K562 (cell line): ENCODE data around the gene CDPF1. TPM values are rescaled to one million over a fixed set of nuclear protein-coding genes. Genes with fewer than 3 reads are reported as not detected.
A peak's percentile ranks its signal among the peaks of the same experiment; 100 is the strongest.

Experiments used
- ATAC-seq: fragments of 200-7000 bp; cut with Tn5 transposase; 3 replicates; pipeline ENCODE4 v1.9.1; 2020; ENCODE audit warnings: moderate library complexity
- BruUV-seq: library from RNA; stranded (reverse); fragments of 400-500 nt; replicated peaks from 2 replicates; lab custom pipeline; 2021; lab: Mats Ljungman, UMichigan
- CTCF ChIA-PET: fragments of 300-600 bp; formaldehyde crosslinking; extraction: SDS; loops from one replicate; lab custom pipeline; 2021; ENCODE audit warnings: low intra/inter-chr PET ratio; lab: Yijun Ruan, JAX
- POLR2A ChIA-PET: fragments of 300-600, 350-650 bp; sonication (Branson Sonifier 250); formaldehyde crosslinking; extraction: SDS; loops from one replicate; lab custom pipeline; 2021; ENCODE audit warnings: antibody characterized with exemption, inconsistent platforms; lab: Yijun Ruan, JAX
- DNase-seq, 4 experiments: peaks; one replicate each; pipeline versions ENCODE4 v3.0.0 to v3.0.0-alpha.2; 2011 to 2018; ENCODE audit warnings: low spot score in 3 of 4, mixed read lengths in 3 of 4; ENCODE audit errors: extremely low read depth in 1 of 4
- FAIRE-seq: peaks from 2 replicates; lab custom pipeline; 2011; peaks lifted over from hg19 to GRCh38; lab: Jason Lieb, UNC
- H2AFZ ChIP-seq: 2 replicates; pipeline ENCODE4 v1.6.0; 2011; ENCODE audit warnings: low read depth, low read length, control low read depth, inconsistent platforms
- H3K27ac ChIP-seq: fragments of 200-600 bp; 3 replicates; pipeline ENCODE4 v1.8.0; 2011; ENCODE audit warnings: low read depth, mild to moderate bottlenecking, control low read depth, inconsistent platforms, low read length, moderate library complexity, mixed read lengths; ENCODE audit errors: extremely low read depth
- H3K27me3 ChIP-seq, 2 experiments: fragments of 300-600 bp in 1 of 2; 2 replicates in 1 of 2; 3 replicates in 1 of 2; pipeline versions ENCODE4 v1.6.0 to v1.8.0; 2011; ENCODE audit warnings: inconsistent platforms in 2 of 2, low read length in 2 of 2, mild to moderate bottlenecking in 1 of 2, mixed read lengths in 1 of 2, moderate library complexity in 1 of 2; ENCODE audit not compliant: control insufficient read depth in 2 of 2, insufficient read depth in 2 of 2
- H3K36me3 ChIP-seq: fragments of 300-600 bp; 3 replicates; pipeline ENCODE4 v1.8.0; 2011; ENCODE audit warnings: mild to moderate bottlenecking, low read length, inconsistent platforms; ENCODE audit not compliant: control insufficient read depth, insufficient read depth
- H3K4me1 ChIP-seq, 2 experiments: fragments of 200-600 bp in 1 of 2; replicated peaks in 1 of 2; 2 replicates in 1 of 2; 3 replicates in 1 of 2; pipeline versions ENCODE4 v1.5.1 to v1.8.0; 2011; ENCODE audit warnings: inconsistent platforms in 2 of 2, low read length in 2 of 2, mild to moderate bottlenecking in 1 of 2, mixed read lengths in 1 of 2, moderate library complexity in 1 of 2; ENCODE audit not compliant: control insufficient read depth in 2 of 2, insufficient read depth in 2 of 2
- H3K4me2 ChIP-seq: 2 replicates; pipeline ENCODE4 v1.6.1; 2011; ENCODE audit warnings: low read length, control low read depth, inconsistent platforms, mixed read lengths; ENCODE audit not compliant: insufficient read depth
- H3K4me3 ChIP-seq: fragments of 200-600 bp; sonication (generic), shearing (Covaris generic); 2 replicates; pipeline ENCODE4 v1.5.1; 2016; ENCODE audit warnings: control low read depth, inconsistent platforms
- H3K79me2 ChIP-seq: fragments of 200-600 bp; 3 replicates; pipeline ENCODE4 v1.8.0; 2011; ENCODE audit warnings: low read length, inconsistent platforms; ENCODE audit not compliant: control insufficient read depth, insufficient read depth
- H3K9ac ChIP-seq, 2 experiments: 2 replicates each; pipeline versions ENCODE4 v1.6.0 to v1.6.1; 2011; ENCODE audit warnings: low read depth in 2 of 2, low read length in 2 of 2, control low read depth in 1 of 2, inconsistent platforms in 1 of 2, mild to moderate bottlenecking in 1 of 2, mixed read lengths in 1 of 2; ENCODE audit not compliant: insufficient read depth in 1 of 2
- H3K9me1 ChIP-seq: one replicate; pipeline ENCODE4 v1.6.0; 2011; ENCODE audit warnings: inconsistent platforms, mild to moderate bottlenecking, low read length, moderate library complexity; ENCODE audit not compliant: control insufficient read depth, insufficient read depth
- H3K9me3 ChIP-seq: replicated peaks from 2 replicates; pipeline ENCODE4 v1.5.1; 2011; ENCODE audit warnings: low read depth, low read length, inconsistent platforms; ENCODE audit not compliant: control insufficient read depth, insufficient read depth
- H4K20me1 ChIP-seq: replicated peaks from 2 replicates; pipeline ENCODE4 v1.6.1; 2011; ENCODE audit warnings: low read length, inconsistent platforms, mixed read lengths; ENCODE audit not compliant: control insufficient read depth, insufficient read depth
- BRCA1 ChIP-seq, 2 experiments: fragments of 450-650 bp in 1 of 2; sonication (generic) in 1 of 2; formaldehyde crosslinking in 1 of 2; IDR thresholded peaks; 2 replicates each; pipeline versions ENCODE4 v1.5.0 to v1.6.1; 2017 to 2020; ENCODE audit warnings: mild to moderate bottlenecking in 1 of 2, missing genetic modification reagents in 1 of 2
- CBX3 ChIP-seq, 2 experiments: IDR thresholded peaks; 1 replicate in 1 of 2; 2 replicates in 1 of 2; pipeline ENCODE4 v1.6.1; 2012; ENCODE audit warnings: inconsistent platforms in 2 of 2, low read length in 2 of 2, borderline replicate concordance in 1 of 2, control low read depth in 1 of 2
- CREB1 ChIP-seq, 2 experiments: sonication (generic) in 1 of 2; formaldehyde crosslinking in 1 of 2; IDR thresholded peaks; 2 replicates each; pipeline versions ENCODE4 v1.6.1 to v1.8.0; 2012 to 2022; ENCODE audit warnings: inconsistent platforms in 1 of 2, mild to moderate bottlenecking in 1 of 2, missing genetic modification reagents in 1 of 2, moderate library complexity in 1 of 2
- MYC ChIP-seq, 2 experiments: fragments of 250-450 bp in 1 of 2; sonication (Bioruptor Pico) in 1 of 2; IDR thresholded peaks; 2 replicates each; pipeline versions ENCODE4 v1.5.1 to v1.6.1; 2012 to 2021; ENCODE audit warnings: low read depth in 2 of 2, borderline replicate concordance in 1 of 2, improper control_type of control experiment in 1 of 2, low read length in 1 of 2, mild to moderate bottlenecking in 1 of 2, moderate library complexity in 1 of 2
- NEUROD1 ChIP-seq: fragments of 150-350 bp; IDR thresholded peaks from 2 replicates; pipeline ENCODE4 v1.6.1; 2014; ENCODE audit warnings: borderline replicate concordance, low read length, low read depth; ENCODE audit not compliant: partially characterized antibody
- SPI1 ChIP-seq: IDR thresholded peaks from 2 replicates; pipeline ENCODE4 v1.6.1; 2011; ENCODE audit warnings: low read depth, low read length, control low read depth, borderline replicate concordance
- ZNF23 ChIP-seq: fragments of 250-450 bp; sonication (Bioruptor Pico); IDR thresholded peaks from 2 replicates; pipeline ENCODE4 v1.4.0; 2020; ENCODE audit warnings: mild to moderate bottlenecking
- WGBS: fragments of 100-300 bp; shearing (Covaris generic); methylation state at CpG from one replicate; pipeline ENCODE4 v1.1.6; 2016; ENCODE audit warnings: low coverage, mixed read lengths; ENCODE audit not compliant: insufficient coverage; ENCODE audit errors: missing lambda C conversion rate; 5-methylcytosine and 5-hydroxymethylcytosine counted together
- in situ Hi-C: fragments of 300-500 bp; cut with MboI; formaldehyde crosslinking; loops from 4 replicates; pipeline ENCODE4 v1.15.0; 2018; ENCODE audit warnings: inconsistent platforms, mixed read lengths
- intact Hi-C: fragments of 100-400 bp; cut with micrococcal nuclease; formaldehyde crosslinking; loops from 2 replicates; pipeline ENCODE4 v1.14.2; 2022
- polyA plus RNA-seq, 8 experiments: library from polyadenylated mRNA; depleted of rRNA in 4 of 8; stranded (reverse) in 5 of 8; unstranded in 3 of 8; fragments of >200 nt; fragmentation: Nextera tagmentation in 2 of 8; fragmentation: Illumina TruSeq in 1 of 8; extraction: Ambion mirVana in 2 of 8; extraction: Trizol in 1 of 8; gene quantifications; 2 replicates each; pipeline versions ENCODE4 v1.2.1 to v1.2.3, GENCODE V29; 2011 to 2014; ENCODE audit warnings: inconsistent platforms in 1 of 8, missing spikeins in 1 of 8
- total RNA-seq, 7 experiments: library from RNA; depleted of rRNA in 6 of 7; stranded (reverse); fragments of >200 nt in 6 of 7; fragmentation: Illumina TruSeq in 2 of 7; extraction: Trizol in 2 of 7; gene quantifications; 2 replicates each; pipeline versions ENCODE4 v1.2.1 to v1.2.3, GENCODE V29; 2011 to 2021; ENCODE audit warnings: low replicate concordance in 1 of 7

The CDPF1 gene
- total and polyA plus RNA-seq, 9 of the 15 experiments (the other 6 are each of a cell fraction or from before 2014, with no cell fraction given), result 0.84 to 19.5 (median 9.1) TPM

DNA sequence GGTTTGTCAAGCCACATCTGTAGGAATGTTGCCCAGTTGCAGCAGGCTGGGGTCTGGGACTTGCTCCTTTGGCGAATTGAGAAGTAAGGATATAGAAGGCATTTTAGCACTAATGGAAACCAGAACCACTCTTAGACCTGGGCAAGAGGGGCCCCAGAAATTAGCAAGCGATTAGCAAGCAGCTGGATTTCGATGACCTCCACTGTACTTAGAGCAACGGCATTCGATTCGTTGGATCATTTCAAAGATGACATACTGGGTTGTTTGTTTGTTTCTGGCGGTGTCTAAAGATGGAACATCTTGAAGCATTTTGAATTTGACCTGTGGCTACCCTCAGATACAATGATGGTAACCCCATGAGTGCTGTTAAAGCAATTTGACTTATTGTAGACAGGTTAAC lies 1.2 kb upstream of the CDPF1 start:
- Histone ChIP-seq H3K9ac (peak overlapping the region; percentile 86 to 98), H3K4me1 (peaks cover 17 to 35% of the 10 kb centered on the region in 2 experiments), H3K27me3 (no peaks in the 10 kb centered on the region)
- CTCF ChIA-PET, result no interaction called here
- intact Hi-C loops, result no loop called here
- DNase-seq, result peak in 1 of 4 experiments; percentile 22
- POLR2A ChIA-PET, result interaction anchor here (0.6 to 2.3 kb wide), 3 partner anchors 10 to 21 kb away, joined by 3 to 12 read pairs (median 3); partner anchors contain the start of gene TTC38
- TF ChIP-seq MYC (IDR thresholded peaks at IDR 0.05; ENCODE audit: low read depth, low read length), result no peak
- no peak for TF ChIP-seq MYC (CRISPR knock-in tag; IDR thresholded peaks at IDR 0.05; ENCODE audit: borderline replicate concordance, low read depth)
- no peak for TF ChIP-seq CREB1 (IDR thresholded peaks at IDR 0.05)
- TF ChIP-seq CREB1 (CRISPR knock-in tag; IDR thresholded peaks at IDR 0.05), result no peak
- no peak for TF ChIP-seq BRCA1 (IDR thresholded peaks at IDR 0.05)
- no peak for TF ChIP-seq BRCA1 (CRISPR knock-in tag; IDR thresholded peaks at IDR 0.05)
- no peak for TF ChIP-seq CBX3 (IDR thresholded peaks at IDR 0.05; ENCODE audit: borderline replicate concordance in 1 of 2, low read length in 2 of 2)
- no peak for TF ChIP-seq ZNF23 (CRISPR knock-in tag)
- TF ChIP-seq NEUROD1, result no peak
- no peak for TF ChIP-seq SPI1
- TF ChIP-seq, all 486 proteins: peak for 0
- peak overlapping the region; percentile 87 for H3K27ac ChIP-seq
- H3K36me3 ChIP-seq, result no peaks in the 10 kb centered on the region
- H2AFZ ChIP-seq, result 0 out of 2 replicates have a peak overlapping the region, but pooled peaks have one; percentile 83
- H3K9me3 ChIP-seq, result no peaks in the 10 kb centered on the region
- 2% methylated on average over 7 of the region's 7 CpGs for WGBS
- in situ Hi-C loops, result no loop called here
- BruUV-seq, result no TSS peak
- no peak for ATAC-seq
- peak; percentile 56 for FAIRE-seq
- peaks cover 33% of the 10 kb centered on the region for H3K79me2 ChIP-seq
- H3K4me2 ChIP-seq, result peak overlapping the region; percentile 89
- peak overlapping the region; percentile 71 for H3K4me3 ChIP-seq
- no peaks in the 10 kb centered on the region for H4K20me1 ChIP-seq
- H3K9me1 ChIP-seq, result no peaks in the 10 kb centered on the region
